Hepatocyte (in vitro differentiated cells): ENCODE measurements around the gene GFRA3.

Source experiments
- CTCF ChIP-seq: fragments of 200-600 bp; sonication (generic); IDR thresholded peaks from 2 replicates; pipeline ENCODE4 v1.5.1; 2016; ENCODE audit warnings: antibody characterized with exemption, mild to moderate bottlenecking; ENCODE audit not compliant: poor library complexity
- EZH2 ChIP-seq: fragments of 200-600 bp; sonication (generic); IDR thresholded peaks from 2 replicates; pipeline ENCODE4 v1.6.1; 2016; ENCODE audit warnings: antibody characterized with exemption, mild to moderate bottlenecking, borderline replicate concordance
- EZH2phosphoT487 ChIP-seq: fragments of 200-600 bp; sonication (generic); IDR thresholded peaks from one replicate; pipeline ENCODE4 v1.6.1; 2018; ENCODE audit warnings: antibody characterized with exemption, mild to moderate bottlenecking, low read depth, moderate library complexity; ENCODE audit not compliant: unreplicated experiment, severe bottlenecking

- TF ChIP-seq CTCF (no peak), EZH2 (no peak), EZH2phosphoT487 (no peak)
Observed at GRCh38 chr5:138258704-138259292, 15.6 kb downstream of the GFRA3 start.
